Measurements from ENCODE around the gene ATG2B. TPM values are rescaled to one million over a fixed set of nuclear protein-coding genes. Genes with fewer than 3 reads are reported as not detected.

Gene ATG2B
- total and polyA plus RNA-seq, 10 of the 15 experiments (the other 5 are each of a cell fraction or from before 2014, with no cell fraction given) = 0.84 to 15.4 (median 9.9) TPM

- Histone ChIP-seq H3K4me1 (ENCODE audit: control insufficient read depth, insufficient read depth, low read length) (no peaks in the 10 kb centered on the region), H3K9me3 (replicated peaks; ENCODE audit: control insufficient read depth, insufficient read depth, low read length) (no peaks in the 10 kb centered on the region), H3K4me3 (no peak overlapping the region), H3K27ac (ENCODE audit: control insufficient read depth, insufficient read depth) (no peak overlapping the region), H3K9ac (ENCODE audit: control insufficient read depth, insufficient read depth, low read length) (no peak overlapping the region), H3K27me3 (replicated peaks in 1 of 2; ENCODE audit: control insufficient read depth in 2 of 2, insufficient read depth in 2 of 2, low read length in 1 of 2) (no peaks in the 10 kb centered on the region), H3K79me2 (ENCODE audit: control insufficient read depth, insufficient read depth, low read length) (no peaks in the 10 kb centered on the region), H3K36me3 (ENCODE audit: control insufficient read depth in 2 of 2, insufficient read depth in 2 of 2, low read length in 1 of 2) (peaks cover 0 to 14% of the 10 kb centered on the region in 2 experiments; a peak in 3 of 4 replicates), H4K20me1 (ENCODE audit: control insufficient read depth, insufficient read depth) (no peaks in the 10 kb centered on the region), H3K4me2 (ENCODE audit: control insufficient read depth, insufficient read depth) (no peak overlapping the region), H2AFZ (ENCODE audit: control insufficient read depth, low read depth, low read length) (no peak overlapping the region)
- BruUV-seq (replicated peaks) = no TSS peak
- ChIA-PET SMC1A (ENCODE audit: uncharacterized antibody, unreplicated experiment) (interaction anchor here (0.6 to 1.5 kb wide), 4 partner anchors 18 to 112 kb away, joined by 3 to 4 read pairs (median 3); no protein-coding TSS in a partner anchor), RAD21 (ENCODE audit: unreplicated experiment) (interaction anchor here (1.0 kb wide), 1 partner anchor 71 kb away, joined by 4 read pairs; no protein-coding TSS in a partner anchor), POLR2A (no interaction called here), CTCF (interaction anchor here (0.9 to 1.3 kb wide), 2 partner anchors 19 to 39 kb away, joined by 3 read pairs; no protein-coding TSS in a partner anchor)
- no peak for DNase-seq (ENCODE audit: low read depth, low spot score)
- WGBS (ENCODE audit: insufficient coverage, insufficient replicate concordance, low lambda C conversion rate, missing lambda C conversion rate) = 93% methylated on average over 8 of the region's 8 CpGs
- TF ChIP-seq, protein P1, sequence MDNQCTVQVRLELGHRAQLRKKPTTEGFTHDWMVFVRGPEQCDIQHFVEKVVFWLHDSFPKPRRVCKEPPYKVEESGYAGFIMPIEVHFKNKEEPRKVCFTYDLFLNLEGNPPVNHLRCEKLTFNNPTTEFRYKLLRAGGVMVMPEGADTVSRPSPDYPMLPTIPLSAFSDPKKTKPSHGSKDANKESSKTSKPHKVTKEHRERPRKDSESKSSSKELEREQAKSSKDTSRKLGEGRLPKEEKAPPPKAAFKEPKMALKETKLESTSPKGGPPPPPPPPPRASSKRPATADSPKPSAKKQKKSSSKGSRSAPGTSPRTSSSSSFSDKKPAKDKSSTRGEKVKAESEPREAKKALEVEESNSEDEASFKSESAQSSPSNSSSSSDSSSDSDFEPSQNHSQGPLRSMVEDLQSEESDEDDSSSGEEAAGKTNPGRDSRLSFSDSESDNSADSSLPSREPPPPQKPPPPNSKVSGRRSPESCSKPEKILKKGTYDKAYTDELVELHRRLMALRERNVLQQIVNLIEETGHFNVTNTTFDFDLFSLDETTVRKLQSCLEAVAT (IDR thresholded peaks at IDR 0.05) = no peak
- TF ChIP-seq GABPA (IDR thresholded peaks at IDR 0.05; ENCODE audit: low read depth) = no peak
- TF ChIP-seq EGR1 (IDR thresholded peaks at IDR 0.05; ENCODE audit: borderline replicate concordance in 1 of 2, low read depth in 2 of 2, low read length in 2 of 2) = no peak
- no peak for TF ChIP-seq POLR2AphosphoS5 (IDR thresholded peaks at IDR 0.05; ENCODE audit: low read length)
- TF ChIP-seq JUND (IDR thresholded peaks at IDR 0.05; ENCODE audit: low read depth, low read length) = no peak
- in situ Hi-C loops (cut with MboI) (no loop called here), intact Hi-C loops (cut with micrococcal nuclease; ENCODE audit: unreplicated experiment) (no loop called here)
- no peak for FAIRE-seq
- no peak for ATAC-seq
These were observed 53.8 kb downstream of the ATG2B start for GRCh38 chr14:96309133-96309895.
